ENCODE results near the gene DTD1. TPM values are rescaled to one million over a fixed set of nuclear protein-coding genes. Genes with fewer than 3 reads are reported as not detected.

Gene DTD1
- total and polyA plus RNA-seq, 2 of the 13 experiments (the other 11 are each of a cell fraction or from before 2014, with no cell fraction given) = 41.2 to 79.3 TPM

- CTCF ChIA-PET (ENCODE audit: low intra/inter-chr PET ratio, low total read pairs) = no interaction called here
- H3K27me3 ChIP-seq (ENCODE audit: control insufficient read depth in 1 of 2, insufficient read depth in 2 of 2, low read length in 2 of 2) = no peaks in the 10 kb centered on the region; a peak in 1 of 5 replicates
- H3K9ac ChIP-seq (ENCODE audit: insufficient read depth, low read depth, low read length) = no peak overlapping the region
- intact Hi-C loops (cut with micrococcal nuclease; ENCODE audit: unreplicated experiment) = loop anchor here (5.0 kb wide), 1 partner anchor 203 kb away; the partner anchor contains the start of gene DTD1
- H3K79me2 ChIP-seq (ENCODE audit: insufficient read depth, low read length) = no peaks in the 10 kb centered on the region
- 4% methylated on average over 3 of the region's 3 CpGs for WGBS (ENCODE audit: low lambda C conversion rate)
- H3K27ac ChIP-seq (ENCODE audit: extremely low read length, insufficient read depth, low read length) = no peak overlapping the region
- in situ Hi-C loops (cut with HindIII; ENCODE audit: extremely low pct_ligation_motif_present, low pct_unique_long_range_greater_than_20kb) = no loop called here
- H3K9me3 ChIP-seq (ENCODE audit: low read length) = no peaks in the 10 kb centered on the region
- POLR2A ChIA-PET = no interaction called here
- FAIRE-seq = no peak
- H3K4me1 ChIP-seq (ENCODE audit: insufficient read depth, low read length) = peaks cover 16% of the 10 kb centered on the region
- no TSS peak for BruUV-seq (replicated peaks)
- TF ChIP-seq GMEB2 (CRISPR knock-in tag; IDR thresholded peaks at IDR 0.05; ENCODE audit: low read depth) = no peak
- TF ChIP-seq ZNF251 (CRISPR knock-in tag; IDR thresholded peaks at IDR 0.05) = no peak
- no peak for TF ChIP-seq HIC2 (CRISPR knock-in tag; IDR thresholded peaks at IDR 0.05; ENCODE audit: low read depth)
- no peaks in the 10 kb centered on the region for H4K20me1 ChIP-seq (ENCODE audit: insufficient read depth, low read length)
- no peaks in the 10 kb centered on the region for H3K36me3 ChIP-seq (replicated peaks in 1 of 2; ENCODE audit: control insufficient read depth in 1 of 2, insufficient read depth in 2 of 2, low read length in 2 of 2)
- ATAC-seq = no peak
- H2AFZ ChIP-seq (ENCODE audit: low read length) = no peak overlapping the region
- no peak for DNase-seq (ENCODE audit: low spot score)
- no peak overlapping the region for H3K4me3 ChIP-seq (replicated peaks in 1 of 3; ENCODE audit: insufficient read depth in 1 of 3, low read depth in 2 of 3, low read length in 3 of 3)
- no peak overlapping the region for H3K4me2 ChIP-seq (ENCODE audit: low read depth, low read length)
Observed at GRCh38 chr20:18790787-18791186, 202.9 kb downstream of the DTD1 start.
